Measurements from ENCODE around the gene U2SURP. TPM values are rescaled to one million over a fixed set of nuclear protein-coding genes. Genes with fewer than 3 reads are reported as not detected.
A peak's percentile ranks its signal among the peaks of the same experiment; 100 is the strongest.
"Not testable (repeated sequence)": the region's sequence is repeated elsewhere in the genome, so short reads cannot be mapped to it uniquely, and the experiment has no call there.

U2SURP gene
- total RNA-seq, 4 donors from 2014 or later: 36.7 to 180 (median 79.3) TPM

DNA sequence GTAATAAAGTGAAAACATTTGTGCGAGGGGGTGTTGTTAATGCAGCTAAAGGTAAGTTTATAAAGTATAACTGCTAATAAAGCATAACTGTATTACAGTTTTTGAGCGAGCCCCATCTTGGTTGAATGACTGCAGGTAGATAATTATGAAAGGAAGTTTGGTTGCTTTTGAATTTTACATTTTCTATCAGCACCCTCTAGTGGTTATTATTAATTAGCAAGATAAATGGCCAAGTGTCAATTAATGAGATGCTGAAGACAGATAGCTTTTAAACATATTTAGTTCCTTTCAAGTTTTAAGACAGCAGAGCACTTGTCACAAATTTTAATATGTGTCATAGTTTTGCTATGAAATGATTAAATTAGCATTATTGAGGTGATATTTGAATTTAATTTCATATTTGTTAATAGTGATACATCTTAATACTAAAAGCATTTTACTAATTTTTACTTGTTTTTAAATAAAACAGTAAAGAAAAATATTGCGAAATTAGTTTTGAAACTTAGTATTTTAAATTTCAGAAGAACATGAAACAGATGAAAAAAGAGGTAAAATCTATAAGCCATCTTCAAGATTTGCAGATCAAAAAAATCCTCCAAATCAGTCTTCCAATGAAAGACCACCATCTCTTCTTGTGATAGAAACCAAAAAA lies 15.1 kb downstream of the U2SURP start:
- no peak for TF ChIP-seq POLR2AphosphoS5 (IDR thresholded peaks at IDR 0.05)
- peak in 4 of 5 experiments; percentile 33 to 51 (median 39) for TF ChIP-seq CTCF (IDR thresholded peaks at IDR 0.05)
- Histone ChIP-seq H3K36me3 (peaks cover 0 to 53% (median 21%) of the 10 kb centered on the region in 4 donors), H3K27me3 (no peaks in the 10 kb centered on the region), H3K27ac (no peak overlapping the region), H3K4me1 (no peaks in the 10 kb centered on the region), H3K9me3 (no peaks in the 10 kb centered on the region), H3K4me3 (no peak overlapping the region)
- in situ Hi-C loops (cut with MboI; ENCODE audit: low pct_ligation_motif_present in 1 of 4, low pct_unique_long_range_greater_than_20kb in 1 of 4, low sequenced_read_pairs in 3 of 4) (no loop called here), intact Hi-C loops (cut with DNase I; ENCODE audit: low total_unique reads) (no loop called here)
- DNase-seq: no peak
- 84 to 89% methylated on average over 3 of the region's 3 CpGs for WGBS, 2 donors (ENCODE audit: low coverage in 1 of 2)

DNA sequence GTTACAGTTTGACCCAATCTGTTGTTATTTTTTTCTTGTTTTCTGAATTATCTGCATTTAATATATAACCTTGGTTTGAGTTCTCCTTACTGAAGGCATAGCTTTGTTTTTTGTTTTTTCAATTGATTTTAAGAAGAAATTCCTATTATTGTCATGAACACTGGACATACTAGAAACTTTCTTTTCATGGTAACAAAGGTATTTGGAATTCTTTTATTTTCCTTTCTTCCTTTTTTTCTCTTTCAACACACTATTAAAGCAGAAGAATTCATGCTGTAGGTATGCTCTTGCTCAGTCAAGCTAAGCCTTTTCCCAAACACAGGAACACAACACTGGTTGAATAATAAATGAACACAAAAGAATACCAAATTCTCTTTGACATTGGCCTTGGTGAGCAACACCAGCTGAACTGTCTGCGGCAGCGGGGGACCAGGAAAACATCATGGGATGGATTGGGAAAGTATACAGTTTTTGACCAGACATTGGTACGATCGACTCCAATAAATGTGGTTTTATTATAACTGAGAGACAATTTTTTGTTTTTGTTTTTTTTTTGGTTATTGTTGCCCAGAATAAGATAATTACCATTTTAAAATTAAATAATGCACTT lies 23.1 kb downstream of the U2SURP start:
- intact Hi-C loops (cut with DNase I; ENCODE audit: low total_unique reads) (no loop called here), in situ Hi-C loops (cut with MboI; ENCODE audit: low pct_ligation_motif_present in 1 of 4, low pct_unique_long_range_greater_than_20kb in 1 of 4, low sequenced_read_pairs in 3 of 4) (no loop called here)
- Histone ChIP-seq H3K4me1 (no peaks in the 10 kb centered on the region), H3K9me3 (no peaks in the 10 kb centered on the region), H3K36me3 (peaks cover 0 to 57% (median 28%) of the 10 kb centered on the region in 4 donors), H3K27me3 (no peaks in the 10 kb centered on the region), H3K27ac (no peak overlapping the region), H3K4me3 (no peak overlapping the region)
- no peak for TF ChIP-seq POLR2A (IDR thresholded peaks at IDR 0.05)
- TF ChIP-seq POLR2AphosphoS5 (IDR thresholded peaks at IDR 0.05): no peak
- TF ChIP-seq EP300 (IDR thresholded peaks at IDR 0.05; ENCODE audit: low read depth): no peak
- no peak for TF ChIP-seq CTCF (IDR thresholded peaks at IDR 0.05)
- WGBS, 2 donors (ENCODE audit: low coverage in 1 of 2): 96 to 98% methylated on average over 4 of the region's 4 CpGs
- no peak for DNase-seq

DNA sequence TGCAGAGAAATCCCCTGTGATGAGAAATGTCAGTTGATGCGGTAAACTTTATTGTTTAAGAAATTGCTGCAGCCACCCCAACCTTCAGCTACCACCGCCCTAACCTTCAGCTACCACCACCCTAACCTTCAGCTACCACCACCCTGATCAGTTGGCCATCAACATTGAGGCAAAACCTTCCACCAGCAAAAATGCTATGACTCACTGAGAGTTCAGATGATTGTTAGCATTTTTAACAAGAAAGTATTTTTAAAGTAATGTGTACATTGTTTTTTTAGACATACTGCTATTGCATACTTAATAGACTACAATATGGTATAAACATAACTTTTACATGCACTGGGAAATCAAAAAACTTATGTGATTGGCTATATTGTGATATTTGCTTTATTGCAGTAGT lies 30.0 kb downstream of the U2SURP start:
- Histone ChIP-seq H3K9me3 (no peaks in the 10 kb centered on the region), H3K36me3 (peaks cover 0 to 56% (median 20%) of the 10 kb centered on the region in 4 donors), H3K27me3 (no peaks in the 10 kb centered on the region), H3K27ac (no peak overlapping the region), H3K4me3 (no peak overlapping the region), H3K4me1 (peaks cover 0 to 9% (median 0%) of the 10 kb centered on the region in 4 donors)
- in situ Hi-C loops (cut with MboI; ENCODE audit: low pct_ligation_motif_present in 1 of 4, low pct_unique_long_range_greater_than_20kb in 1 of 4, low sequenced_read_pairs in 3 of 4): no loop called here
- no peak for TF ChIP-seq EP300 (IDR thresholded peaks at IDR 0.05; ENCODE audit: low read depth)
- no peak for TF ChIP-seq POLR2A (IDR thresholded peaks at IDR 0.05)
- no peak for TF ChIP-seq POLR2AphosphoS5 (IDR thresholded peaks at IDR 0.05)
- TF ChIP-seq CTCF (IDR thresholded peaks at IDR 0.05): no peak
- WGBS, 2 donors (ENCODE audit: low coverage in 1 of 2): 84 to 92% methylated on average over 2 of the region's 2 CpGs
- DNase-seq: no peak
- intact Hi-C loops (cut with DNase I; ENCODE audit: low total_unique reads): no loop called here

DNA sequence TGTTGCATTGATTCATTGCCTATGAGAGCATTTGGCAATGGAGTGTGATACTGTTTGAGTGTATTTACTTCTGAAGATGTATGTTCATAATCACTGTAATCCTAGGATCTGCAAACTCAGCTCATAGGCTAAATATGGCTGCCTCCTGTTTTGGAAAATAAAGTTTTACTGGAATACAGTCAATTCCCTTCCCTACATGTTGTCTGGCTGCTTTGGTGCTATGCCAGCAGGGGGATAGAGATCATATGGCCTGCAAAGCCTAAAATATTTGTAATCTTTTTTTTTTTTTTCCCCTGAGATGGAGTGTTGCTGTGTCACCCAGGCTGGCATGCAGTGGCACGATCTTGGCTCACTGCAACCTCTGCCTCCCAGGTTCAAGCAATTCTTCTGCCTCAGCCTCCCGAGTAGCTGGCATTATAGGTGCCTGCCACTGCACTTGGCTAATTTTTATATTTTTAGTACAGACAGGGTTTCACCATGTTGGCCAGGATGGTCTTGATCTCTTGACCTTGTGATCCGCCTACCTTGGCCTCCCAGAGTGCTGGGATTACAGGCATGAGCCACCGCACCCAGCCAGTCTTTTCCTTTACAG lies 30.5 kb downstream of the U2SURP start:
- 94% methylated on average over 4 of the region's 4 CpGs; no CpG with 5 or more reads in 1 of the 2 donors for WGBS, 2 donors (ENCODE audit: low coverage in 1 of 2)
- not testable (repeated sequence) for DNase-seq
- peaks cover 0 to 11% (median 0%) of the 10 kb centered on the region in 4 donors for H3K4me1 ChIP-seq

More for the DNA sequence above, 30.5 kb downstream of the U2SURP start:
- intact Hi-C loops (cut with DNase I; ENCODE audit: low total_unique reads); H3K27me3 ChIP-seq; in situ Hi-C loops (cut with MboI; ENCODE audit: low pct_ligation_motif_present in 1 of 4, low pct_unique_long_range_greater_than_20kb in 1 of 4, low sequenced_read_pairs in 3 of 4); H3K4me3 ChIP-seq; H3K9me3 ChIP-seq; H3K27ac ChIP-seq: not testable (repeated sequence)
- peaks cover 0 to 61% (median 20%) of the 10 kb centered on the region in 4 donors for H3K36me3 ChIP-seq
